ENCODE results near the gene GBGT1.

DNA sequence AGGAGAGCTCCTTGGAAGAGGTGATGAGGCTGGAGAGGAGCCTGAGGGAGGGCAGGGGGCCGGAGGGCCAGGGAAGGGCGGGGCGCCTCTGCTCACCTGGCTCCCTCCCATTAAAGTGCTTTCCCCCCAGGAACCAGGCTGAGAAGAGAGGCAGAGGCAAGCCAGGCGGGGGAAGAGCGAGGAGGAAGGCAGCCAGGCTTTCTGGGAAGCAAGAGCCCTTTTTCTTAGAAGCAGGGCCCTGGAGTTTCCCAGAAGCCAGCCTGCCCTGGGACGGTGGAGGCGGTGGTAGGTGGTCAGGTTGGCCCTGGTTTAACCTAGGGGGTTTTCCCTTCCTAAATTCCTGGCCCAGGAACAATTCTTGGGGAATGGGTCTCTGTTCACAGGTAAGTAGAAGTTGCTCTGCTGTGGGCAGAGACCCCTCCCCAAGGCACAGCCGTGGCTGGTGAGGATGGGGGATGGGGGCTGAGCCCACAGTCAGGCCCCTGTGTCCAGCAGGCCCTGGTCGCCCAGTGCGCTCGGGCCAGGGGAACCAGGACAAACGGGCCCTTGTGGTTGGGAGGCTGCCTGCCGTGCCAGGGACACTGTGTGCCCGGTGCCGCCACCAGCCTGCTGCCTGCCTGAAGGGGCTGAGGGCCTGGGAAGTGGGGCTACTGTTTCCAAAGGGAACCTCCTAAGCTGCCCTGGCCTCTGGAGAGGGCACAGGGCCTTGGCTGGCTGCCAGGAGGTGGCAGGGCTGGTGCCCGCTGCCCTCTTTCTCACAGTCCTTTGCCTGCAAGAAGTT lies 26.1 kb downstream of the GBGT1 start:
- TF ChIP-seq ZNF274 (IDR thresholded peaks at IDR 0.05; ENCODE audit: low read depth, low read length) (no peak), SUZ12 (IDR thresholded peaks at IDR 0.05; ENCODE audit: extremely low read depth, insufficient read depth, insufficient read length) (no peak), YY1 (IDR thresholded peaks at IDR 0.05; ENCODE audit: insufficient read depth, insufficient read length) (no peak)
